ENCODE data around the gene C11orf16.
"Not testable (repeated sequence)": the region's sequence is repeated elsewhere in the genome, so short reads cannot be mapped to it uniquely, and the experiment has no call there.

The C11orf16 gene

DNA sequence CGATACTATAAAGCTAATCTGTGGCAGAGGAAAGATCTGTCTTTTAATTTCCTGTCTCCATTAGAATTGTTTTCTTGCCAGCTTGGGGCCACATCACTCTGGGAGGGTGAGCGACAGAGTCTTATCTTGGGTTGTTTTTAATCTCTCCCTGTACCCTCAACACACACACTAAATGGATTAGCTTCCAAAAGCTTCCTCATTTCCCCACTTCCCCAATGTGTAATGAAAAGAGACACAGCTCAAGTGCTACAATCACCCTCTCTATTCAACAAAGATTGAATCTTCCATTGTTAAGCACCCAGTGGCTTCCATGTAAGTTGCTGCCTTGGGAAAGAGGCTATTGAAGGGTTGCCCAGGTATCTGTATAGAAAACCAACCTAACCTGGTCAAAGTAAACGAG is 16.1 kb upstream of the C11orf16 start:
- no peak for DNase-seq (ENCODE audit: insufficient read length, low spot score)
- no peak for FAIRE-seq
- TF ChIP-seq, protein P1, sequence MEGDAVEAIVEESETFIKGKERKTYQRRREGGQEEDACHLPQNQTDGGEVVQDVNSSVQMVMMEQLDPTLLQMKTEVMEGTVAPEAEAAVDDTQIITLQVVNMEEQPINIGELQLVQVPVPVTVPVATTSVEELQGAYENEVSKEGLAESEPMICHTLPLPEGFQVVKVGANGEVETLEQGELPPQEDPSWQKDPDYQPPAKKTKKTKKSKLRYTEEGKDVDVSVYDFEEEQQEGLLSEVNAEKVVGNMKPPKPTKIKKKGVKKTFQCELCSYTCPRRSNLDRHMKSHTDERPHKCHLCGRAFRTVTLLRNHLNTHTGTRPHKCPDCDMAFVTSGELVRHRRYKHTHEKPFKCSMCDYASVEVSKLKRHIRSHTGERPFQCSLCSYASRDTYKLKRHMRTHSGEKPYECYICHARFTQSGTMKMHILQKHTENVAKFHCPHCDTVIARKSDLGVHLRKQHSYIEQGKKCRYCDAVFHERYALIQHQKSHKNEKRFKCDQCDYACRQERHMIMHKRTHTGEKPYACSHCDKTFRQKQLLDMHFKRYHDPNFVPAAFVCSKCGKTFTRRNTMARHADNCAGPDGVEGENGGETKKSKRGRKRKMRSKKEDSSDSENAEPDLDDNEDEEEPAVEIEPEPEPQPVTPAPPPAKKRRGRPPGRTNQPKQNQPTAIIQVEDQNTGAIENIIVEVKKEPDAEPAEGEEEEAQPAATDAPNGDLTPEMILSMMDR (IDR thresholded peaks at IDR 0.05; ENCODE audit: insufficient read depth, missing control alignments): no peak

DNA sequence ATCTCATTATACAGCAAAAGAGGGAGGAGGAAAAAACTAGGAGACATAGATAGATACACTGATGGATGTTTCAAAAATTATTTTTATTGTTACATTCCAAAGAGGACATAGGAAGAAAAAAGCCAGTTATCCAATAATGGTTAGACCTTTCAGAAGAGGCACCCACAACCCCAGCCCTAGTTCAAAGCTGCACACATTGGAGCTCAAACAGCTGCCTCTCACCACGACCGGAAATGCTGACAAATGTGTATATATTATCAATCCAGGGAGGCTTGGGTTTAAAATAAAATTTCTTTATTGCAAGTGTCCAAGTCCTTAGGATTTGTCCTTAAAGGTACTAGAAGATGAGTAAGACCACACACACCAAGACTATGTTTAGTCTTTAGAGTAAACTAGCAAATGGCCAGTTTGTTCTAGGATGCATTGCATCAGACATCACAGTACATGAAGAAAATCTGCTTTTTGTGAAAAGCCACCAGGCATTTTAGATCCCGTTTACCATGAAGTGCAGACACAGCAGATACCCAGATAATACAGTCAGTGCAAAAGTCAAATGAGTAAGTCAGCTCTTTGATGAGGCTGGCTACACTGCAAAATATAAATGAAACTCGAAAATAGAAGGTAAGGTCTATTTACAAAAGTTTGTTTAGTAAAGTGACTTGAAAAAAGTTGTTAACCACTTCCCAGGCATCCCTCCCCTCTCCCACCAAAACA is 14.6 kb upstream of the C11orf16 start:
- DNase-seq (ENCODE audit: insufficient read length, low spot score): no peak
- TF ChIP-seq, protein P1 (IDR thresholded peaks at IDR 0.05; ENCODE audit: insufficient read depth, missing control alignments): no peak
- FAIRE-seq: no peak

- DNase-seq (ENCODE audit: insufficient read length, low spot score) (no peak), FAIRE-seq (no peak)
- TF ChIP-seq, protein P1 (IDR thresholded peaks at IDR 0.05; ENCODE audit: insufficient read depth, missing control alignments): no peak
Observed at GRCh38 chr11:8942518-8943066, 9.8 kb upstream of the C11orf16 start, which contains the start of gene ASCL3. Gene ASCL3, minus strand, starts transcription at chr11:8943016. Its CDS starts 4,855 bp downstream, at chr11:8938161.

GRCh38 chr11:8941341-8942103 is 8.8 kb upstream of the C11orf16 start:
- FAIRE-seq: no peak
- TF ChIP-seq, protein P1 (IDR thresholded peaks at IDR 0.05; ENCODE audit: insufficient read depth, missing control alignments): no peak
- no peak for DNase-seq (ENCODE audit: insufficient read length, low spot score)

- DNase-seq (ENCODE audit: insufficient read length, low spot score) (no peak), FAIRE-seq (no peak)
- TF ChIP-seq, protein P1 (IDR thresholded peaks at IDR 0.05; ENCODE audit: insufficient read depth, missing control alignments): no peak
Observed at GRCh38 chr11:8937659-8938058, 4.9 kb upstream of the C11orf16 start.

- no peak for FAIRE-seq
- no peak for DNase-seq (ENCODE audit: insufficient read length, low spot score)
- TF ChIP-seq, protein P1 (IDR thresholded peaks at IDR 0.05; ENCODE audit: insufficient read depth, missing control alignments): no peak
Observed at GRCh38 chr11:8937159-8937558, 4.4 kb upstream of the C11orf16 start.

- FAIRE-seq; DNase-seq (ENCODE audit: insufficient read length, low spot score): not testable (repeated sequence)
Observed at GRCh38 chr11:8935789-8936188, 3.0 kb upstream of the C11orf16 start.

Data from D721Med (cell line).